GM23338 (cell line): ENCODE data around the gene ITGB3BP. TPM values are rescaled to one million over a fixed set of nuclear protein-coding genes. Genes with fewer than 3 reads are reported as not detected.

Experiments
- ATAC-seq: fragments of 200-7000 bp; cut with Tn5 transposase; 3 replicates; pipeline ENCODE4 v1.9.1; 2020
- DNase-seq: peaks from one replicate; pipeline ENCODE4 v3.0.0-alpha.2; 2015; ENCODE audit warnings: low spot score
- H2AFZ ChIP-seq: fragments of 200-600 bp; sonication (generic); 2 replicates; pipeline ENCODE4 v1.8.0; 2016; ENCODE audit warnings: antibody characterized with exemption, mild to moderate bottlenecking, moderate library complexity
- H3F3A ChIP-seq: fragments of 200-600 bp; sonication (generic); replicated peaks from 2 replicates; pipeline ENCODE4 v1.8.0; 2017; ENCODE audit warnings: antibody characterized with exemption, mixed run types, low read depth
- H3K27ac ChIP-seq: fragments of 200-600 bp; sonication (generic); 2 replicates; pipeline ENCODE4 v1.6.1; 2016; ENCODE audit warnings: low read depth
- H3K27me3 ChIP-seq: fragments of 200-600 bp; sonication (generic); 2 replicates; pipeline ENCODE4 v1.8.0; 2016; ENCODE audit warnings: mild to moderate bottlenecking, mixed run types, moderate library complexity; ENCODE audit not compliant: insufficient read depth
- H3K36me3 ChIP-seq: fragments of 200-600 bp; sonication (generic); 2 replicates; pipeline ENCODE4 v1.8.0; 2016; ENCODE audit warnings: mild to moderate bottlenecking; ENCODE audit not compliant: insufficient read depth
- H3K4me1 ChIP-seq: fragments of 200-600 bp; sonication (generic); 2 replicates; pipeline ENCODE4 v1.8.0; 2016; ENCODE audit warnings: mild to moderate bottlenecking, moderate library complexity; ENCODE audit not compliant: insufficient read depth
- H3K4me2 ChIP-seq: fragments of 200-600 bp; sonication (generic); 2 replicates; pipeline ENCODE4 v1.7.1; 2017; ENCODE audit warnings: mixed run types
- H3K4me3 ChIP-seq: fragments of 200-600 bp; sonication (generic); 2 replicates; pipeline ENCODE4 v1.6.1; 2016; ENCODE audit warnings: mixed run types
- H3K79me2 ChIP-seq: fragments of 200-600 bp; sonication (generic); replicated peaks from 2 replicates; pipeline ENCODE4 v1.8.0; 2017; ENCODE audit warnings: mild to moderate bottlenecking; ENCODE audit not compliant: insufficient read depth
- H3K9me2 ChIP-seq: fragments of 200-600 bp; sonication (generic); 2 replicates; pipeline ENCODE4 v1.8.0; 2017; ENCODE audit not compliant: insufficient read depth
- H4K20me1 ChIP-seq: fragments of 200-600 bp; sonication (generic); replicated peaks from 2 replicates; pipeline ENCODE4 v1.8.0; 2017; ENCODE audit warnings: mild to moderate bottlenecking; ENCODE audit not compliant: insufficient read depth
- H3K27ac Mint-ChIP-seq: 2 replicates; pipeline ENCODE4 v1.8.0; 2020; ENCODE audit warnings: inconsistent platforms, mild to moderate bottlenecking, moderate library complexity, mixed read lengths
- H3K27me3 Mint-ChIP-seq: 3 replicates; pipeline ENCODE4 v1.8.0; 2022; ENCODE audit warnings: low read depth, mild to moderate bottlenecking, moderate library complexity, mixed read lengths, inconsistent platforms; ENCODE audit not compliant: insufficient read depth, poor library complexity
- H3K36me3 Mint-ChIP-seq: 3 replicates; pipeline ENCODE4 v1.8.0; 2021; ENCODE audit warnings: low read depth, mild to moderate bottlenecking, inconsistent platforms, moderate library complexity, mixed read lengths
- H3K4me1 Mint-ChIP-seq: 3 replicates; pipeline ENCODE4 v1.8.0; 2020; ENCODE audit warnings: mild to moderate bottlenecking, inconsistent platforms, mixed read lengths
- H3K4me3 Mint-ChIP-seq: 3 replicates; pipeline ENCODE4 v1.8.0; 2021; ENCODE audit warnings: moderate library complexity, mild to moderate bottlenecking, inconsistent platforms, mixed read lengths
- H3K9me3 Mint-ChIP-seq: 3 replicates; pipeline ENCODE4 v1.8.0; 2020; ENCODE audit warnings: moderate library complexity, mild to moderate bottlenecking, inconsistent platforms, mixed read lengths
- CREB1 ChIP-seq: fragments of 250-450 bp; sonication (Bioruptor Pico); IDR thresholded peaks from 2 replicates; pipeline ENCODE4 v1.5.0; 2020; ENCODE audit warnings: low read depth, mild to moderate bottlenecking, moderate library complexity
- EZH2phosphoT487 ChIP-seq: fragments of 200-600 bp; sonication (generic); IDR thresholded peaks from one replicate; pipeline ENCODE4 v1.8.1; 2018; ENCODE audit warnings: antibody characterized with exemption; ENCODE audit not compliant: unreplicated experiment
- JUNB ChIP-seq: IDR thresholded peaks from one replicate; pipeline ENCODE4 v1.6.1; 2016; ENCODE audit warnings: antibody characterized with exemption; ENCODE audit not compliant: unreplicated experiment
- NANOG ChIP-seq: IDR thresholded peaks from 2 replicates; pipeline ENCODE4 v1.6.1; 2016; ENCODE audit warnings: antibody characterized with exemption, borderline replicate concordance
- ZNF114 ChIP-seq: fragments of 250-450 bp; sonication (Bioruptor Pico); IDR thresholded peaks from 2 replicates; pipeline ENCODE4 v1.5.0; 2020; ENCODE audit warnings: mild to moderate bottlenecking, moderate library complexity
- ZNF331 ChIP-seq: fragments of 250-450 bp; sonication (Bioruptor Pico); IDR thresholded peaks from 2 replicates; pipeline ENCODE4 v1.5.0; 2020; ENCODE audit warnings: low read depth, mild to moderate bottlenecking, moderate library complexity
- polyA plus RNA-seq: library from polyadenylated mRNA; unstranded; fragments of >200 nt; fragmentation: Nextera tagmentation; extraction: Ambion mirVana; gene quantifications from 2 replicates; pipeline ENCODE4 v1.2.1, GENCODE V29; 2016
- small RNA-seq: library from RNA; depleted of rRNA; stranded (forward); fragments of <200 nt; gene quantifications from one replicate; pipeline ENCODE3, GENCODE V24; 2014; ENCODE audit warnings: low replicate concordance
- total RNA-seq: library from RNA; depleted of rRNA; stranded (reverse); fragments of >200 nt; shearing (Covaris generic); gene quantifications from 2 replicates; pipeline ENCODE4 v1.2.3, GENCODE V29; 2014; rRNA removed
- TF ChIP-seq, protein P1 (sequence below): IDR thresholded peaks from 2 replicates; pipeline ENCODE4 v1.6.1; 2016; ENCODE audit warnings: antibody characterized with exemption

The ITGB3BP gene
- total and polyA plus RNA-seq, 2 experiments from 2014 or later = 49.4 to 101 TPM

DNA sequence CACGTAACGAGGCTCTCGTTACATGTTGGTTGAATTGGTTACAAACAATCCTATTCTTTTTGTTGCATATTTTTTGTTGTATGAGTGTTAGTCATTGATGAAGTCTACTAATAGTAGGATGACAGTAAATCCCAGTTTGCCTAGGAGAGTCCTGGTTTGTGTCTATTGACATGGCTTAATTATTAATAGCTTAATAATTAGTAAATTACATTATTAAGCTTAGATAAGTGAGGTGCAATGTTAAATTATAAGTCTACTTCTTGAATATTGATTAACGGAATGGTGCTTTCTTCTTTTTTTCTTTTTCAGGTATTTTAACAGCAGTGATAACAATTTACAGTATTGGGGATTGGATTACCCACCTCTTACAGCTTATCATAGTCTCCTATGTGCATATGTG is 121.1 kb downstream of the ITGB3BP start:
- Histone ChIP-seq H3F3A (no peaks in the 10 kb centered on the region; the same call in 1 of the 2 replicates), H3K36me3 (no peaks in the 10 kb centered on the region), H3K9me2 (no peaks in the 10 kb centered on the region), H3K4me3 (no peak overlapping the region), H3K27me3 (no peaks in the 10 kb centered on the region), H3K27ac (no peak overlapping the region), H2AFZ (no peak overlapping the region), H3K4me1 (no peaks in the 10 kb centered on the region), H3K4me2 (no peak overlapping the region), H4K20me1 (0 out of 2 replicates have a peak, but pooled peaks cover 8% of the 10 kb centered on the region), H3K79me2 (no peaks in the 10 kb centered on the region)
- Mint-ChIP-seq H3K27me3 (no peaks in the 10 kb centered on the region), H3K4me3 (no peak overlapping the region), H3K9me3 (no peaks in the 10 kb centered on the region), H3K36me3 (peaks cover 16% of the 10 kb centered on the region; the same call in 2 of the 3 replicates), H3K4me1 (peaks cover 4% of the 10 kb centered on the region; the same call in 2 of the 3 replicates), H3K27ac (no peak overlapping the region)
- no peak for DNase-seq
- ATAC-seq = no peak
- TF ChIP-seq ZNF331 (CRISPR knock-in tag) = no peak
- TF ChIP-seq CREB1 = no peak
- TF ChIP-seq ZNF114 = no peak
- TF ChIP-seq JUNB = no peak
- TF ChIP-seq EZH2phosphoT487 = no peak
- TF ChIP-seq NANOG = no peak
- TF ChIP-seq, protein P1, sequence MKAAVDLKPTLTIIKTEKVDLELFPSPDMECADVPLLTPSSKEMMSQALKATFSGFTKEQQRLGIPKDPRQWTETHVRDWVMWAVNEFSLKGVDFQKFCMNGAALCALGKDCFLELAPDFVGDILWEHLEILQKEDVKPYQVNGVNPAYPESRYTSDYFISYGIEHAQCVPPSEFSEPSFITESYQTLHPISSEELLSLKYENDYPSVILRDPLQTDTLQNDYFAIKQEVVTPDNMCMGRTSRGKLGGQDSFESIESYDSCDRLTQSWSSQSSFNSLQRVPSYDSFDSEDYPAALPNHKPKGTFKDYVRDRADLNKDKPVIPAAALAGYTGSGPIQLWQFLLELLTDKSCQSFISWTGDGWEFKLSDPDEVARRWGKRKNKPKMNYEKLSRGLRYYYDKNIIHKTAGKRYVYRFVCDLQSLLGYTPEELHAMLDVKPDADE = no peak

Small RNA genes within 50 kb of the gene (small RNA-seq; reads per million reads assigned to genes)
- gene RF02105 (not detected), gene RF02106 (not detected), gene RF02107 (not detected), gene RF02108 (not detected), gene RF02109 (not detected), gene RF02110 (not detected), gene RN7SL488P (not detected), gene RNU7-123P (not detected)

Other genes with a start within 250 kb of the ITGB3BP start
- gene FOXD3, start 200.7 kb downstream of the ITGB3BP start, total RNA-seq = 41.3 and 49.0 TPM in 2 replicates
- gene FOXD3, start 200.7 kb downstream of the ITGB3BP start, polyA plus RNA-seq = 13.8 and 14.3 TPM in 2 replicates
- 34.6 and 42.1 TPM in 2 replicates for gene ALG6, start 155.6 kb downstream of the ITGB3BP start, total RNA-seq
- gene ALG6, start 155.6 kb downstream of the ITGB3BP start, polyA plus RNA-seq = 19.7 and 24.1 TPM in 2 replicates
- 4.2 and 7.0 TPM in 2 replicates for gene EFCAB7, start 300 bp upstream of the ITGB3BP start, total RNA-seq
- 4.8 and 4.9 TPM in 2 replicates for gene EFCAB7, start 300 bp upstream of the ITGB3BP start, polyA plus RNA-seq
- gene PGM1, start 70.2 kb upstream of the ITGB3BP start, total RNA-seq = 68.9 and 71.9 TPM in 2 replicates
- 17.4 and 20.9 TPM in 2 replicates for gene PGM1, start 70.2 kb upstream of the ITGB3BP start, polyA plus RNA-seq